HepG2 (cell line): ENCODE data around the gene DCPS. TPM values are rescaled to one million over a fixed set of nuclear protein-coding genes. Genes with fewer than 3 reads are reported as not detected.

Experiments
- HOXA5 ChIP-seq: sonication (generic); formaldehyde crosslinking; IDR thresholded peaks from 2 replicates; pipeline ENCODE4 v1.4.0; 2020; ENCODE audit warnings: missing genetic modification reagents
- HOXA7 ChIP-seq: sonication (generic); formaldehyde crosslinking; IDR thresholded peaks from 2 replicates; pipeline ENCODE4 v1.8.1; 2022; ENCODE audit warnings: mild to moderate bottlenecking, missing genetic modification reagents, moderate library complexity
- MEIS1 ChIP-seq: sonication (generic); formaldehyde crosslinking; IDR thresholded peaks from 2 replicates; pipeline ENCODE4 v1.9.0; 2021; ENCODE audit warnings: mild to moderate bottlenecking, missing genetic modification reagents, moderate library complexity, borderline replicate concordance
- POLR2A ChIP-seq, 2 experiments: IDR thresholded peaks; 2 replicates each; pipeline ENCODE4 v1.6.1; 2011; ENCODE audit warnings: low read depth in 2 of 2, low read length in 2 of 2, mild to moderate bottlenecking in 1 of 2, moderate library complexity in 1 of 2; ENCODE audit not compliant: insufficient read depth in 1 of 2
- REXO4 ChIP-seq: sonication (generic); formaldehyde crosslinking; IDR thresholded peaks from 2 replicates; pipeline ENCODE4 v1.8.0; 2022; ENCODE audit warnings: missing genetic modification reagents, mild to moderate bottlenecking, borderline replicate concordance
- SATB2 ChIP-seq: sonication (generic); formaldehyde crosslinking; IDR thresholded peaks from 2 replicates; pipeline ENCODE4 v1.5.0; 2020; ENCODE audit warnings: missing genetic modification reagents
- SPEN ChIP-seq: sonication (generic); formaldehyde crosslinking; IDR thresholded peaks from 2 replicates; pipeline ENCODE4 v1.5.1; 2020; ENCODE audit warnings: low read depth, mild to moderate bottlenecking, missing genetic modification reagents
- ZBTB3 ChIP-seq: sonication (generic); formaldehyde crosslinking; IDR thresholded peaks from 2 replicates; pipeline ENCODE4 v1.4.0; 2020; ENCODE audit warnings: low read depth, mild to moderate bottlenecking, moderate library complexity, missing genetic modification reagents, borderline replicate concordance
- ZMYM2 ChIP-seq: sonication (generic); formaldehyde crosslinking; IDR thresholded peaks from 2 replicates; pipeline ENCODE4 v1.8.0; 2022; ENCODE audit warnings: mild to moderate bottlenecking, missing genetic modification reagents
- ZNF331 ChIP-seq: sonication (generic); formaldehyde crosslinking; IDR thresholded peaks from 2 replicates; pipeline ENCODE4 v1.4.0; 2020; ENCODE audit warnings: missing genetic modification reagents
- ZNF44 ChIP-seq: sonication (generic); formaldehyde crosslinking; IDR thresholded peaks from 2 replicates; pipeline ENCODE4 v1.5.1; 2020; ENCODE audit warnings: mild to moderate bottlenecking, missing genetic modification reagents
- ZNF446 ChIP-seq: sonication (generic); formaldehyde crosslinking; IDR thresholded peaks from 2 replicates; pipeline ENCODE4 v1.5.0; 2020; ENCODE audit warnings: mild to moderate bottlenecking, missing genetic modification reagents
- ZNF709 ChIP-seq: sonication (generic); formaldehyde crosslinking; IDR thresholded peaks from 2 replicates; pipeline ENCODE4 v1.5.0; 2020; ENCODE audit warnings: mild to moderate bottlenecking, missing genetic modification reagents
- polyA plus RNA-seq, 8 experiments: library from polyadenylated mRNA; depleted of rRNA in 3 of 8; stranded (reverse) in 7 of 8; unstranded in 1 of 8; fragments of >200 nt; fragmentation: Illumina TruSeq in 4 of 8; extraction: Trizol in 4 of 8; gene quantifications; 2 replicates each; pipeline versions ENCODE4 v1.2.1 to v1.2.3, GENCODE V29; 2011 to 2016; ENCODE audit warnings: low read depth in 4 of 8, missing spikeins in 1 of 8, mixed read lengths in 1 of 8; ENCODE audit not compliant: insufficient read depth in 1 of 8
- total RNA-seq, 5 experiments: library from RNA; depleted of rRNA; stranded (reverse); fragments of >200 nt; fragmentation: Illumina TruSeq; extraction: Trizol; gene quantifications; 2 replicates each; pipeline ENCODE4 v1.2.3, GENCODE V29; 2016; ENCODE audit warnings: low read depth in 1 of 5
- TF ChIP-seq, protein P1 (sequence below): sonication (generic); formaldehyde crosslinking; IDR thresholded peaks from 2 replicates; pipeline ENCODE4 v1.9.0; 2022; ENCODE audit warnings: missing genetic modification reagents, mild to moderate bottlenecking, borderline replicate concordance
- TF ChIP-seq, protein P2 (sequence below): IDR thresholded peaks from 2 replicates; pipeline ENCODE4 v1.6.1; 2016; ENCODE audit warnings: mild to moderate bottlenecking
- TF ChIP-seq, protein P3 (sequence below): sonication (generic); formaldehyde crosslinking; IDR thresholded peaks from 2 replicates; pipeline ENCODE4 v1.5.0; 2020; ENCODE audit warnings: mild to moderate bottlenecking, missing genetic modification reagents, borderline replicate concordance
- TF ChIP-seq, protein P4 (sequence below), 2 experiments: fragments of 450-650 bp in 1 of 2; sonication (generic) in 1 of 2; formaldehyde crosslinking; IDR thresholded peaks; 2 replicates each; pipeline versions ENCODE4 v1.5.0 to v1.8.0; 2020 to 2022; ENCODE audit warnings: mild to moderate bottlenecking in 1 of 2, missing genetic modification reagents in 1 of 2
- TF ChIP-seq, protein P5 (sequence below): sonication (generic); formaldehyde crosslinking; IDR thresholded peaks from 2 replicates; pipeline ENCODE4 v1.4.0; 2020; ENCODE audit warnings: mild to moderate bottlenecking, missing genetic modification reagents
- TF ChIP-seq, protein P6 (sequence below), 2 experiments: sonication (generic) in 1 of 2; formaldehyde crosslinking in 1 of 2; IDR thresholded peaks; 2 replicates each; pipeline versions ENCODE4 v1.5.1 to v1.6.1; 2011 to 2020; ENCODE audit warnings: borderline replicate concordance in 1 of 2, low read depth in 1 of 2, low read length in 1 of 2, mild to moderate bottlenecking in 1 of 2, missing genetic modification reagents in 1 of 2, moderate library complexity in 1 of 2

DCPS gene
- total and polyA plus RNA-seq, 2 of the 13 experiments (the other 11 are each of a cell fraction or from before 2014, with no cell fraction given): 21.9 to 22.5 TPM

DNA sequence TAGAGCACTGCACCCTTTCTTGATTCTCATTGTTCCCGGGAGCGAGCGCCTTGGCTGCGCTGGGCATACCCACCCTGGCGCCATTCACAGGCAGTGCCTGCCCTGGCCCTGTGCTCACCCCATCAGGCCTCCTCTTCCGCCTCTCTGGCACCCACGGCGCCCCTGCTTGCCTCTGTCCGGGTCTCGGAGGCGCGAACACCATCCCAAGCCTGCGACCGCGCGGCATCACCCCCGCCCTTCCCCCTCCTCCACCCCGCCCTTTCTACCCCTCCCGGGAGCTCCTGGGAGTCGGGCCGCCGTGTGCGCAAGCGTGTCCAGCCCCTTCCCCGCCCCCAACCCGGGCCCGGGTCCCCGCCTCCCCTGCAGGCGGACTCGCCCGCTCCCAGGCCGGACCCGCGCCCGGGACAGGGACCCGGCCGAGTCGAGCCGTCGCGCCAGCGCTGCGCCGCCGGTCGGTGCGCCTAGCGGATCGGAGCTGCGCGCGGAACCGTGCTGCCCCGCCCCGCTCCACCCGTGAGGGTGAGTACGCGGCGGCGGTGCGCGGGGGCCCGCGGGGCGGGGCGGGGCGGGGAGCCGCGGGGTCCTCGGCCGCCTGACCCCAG lies 51.6 kb downstream of the DCPS start, which contains the start of gene ST3GAL4 (continued):
- TF ChIP-seq, protein P1, sequence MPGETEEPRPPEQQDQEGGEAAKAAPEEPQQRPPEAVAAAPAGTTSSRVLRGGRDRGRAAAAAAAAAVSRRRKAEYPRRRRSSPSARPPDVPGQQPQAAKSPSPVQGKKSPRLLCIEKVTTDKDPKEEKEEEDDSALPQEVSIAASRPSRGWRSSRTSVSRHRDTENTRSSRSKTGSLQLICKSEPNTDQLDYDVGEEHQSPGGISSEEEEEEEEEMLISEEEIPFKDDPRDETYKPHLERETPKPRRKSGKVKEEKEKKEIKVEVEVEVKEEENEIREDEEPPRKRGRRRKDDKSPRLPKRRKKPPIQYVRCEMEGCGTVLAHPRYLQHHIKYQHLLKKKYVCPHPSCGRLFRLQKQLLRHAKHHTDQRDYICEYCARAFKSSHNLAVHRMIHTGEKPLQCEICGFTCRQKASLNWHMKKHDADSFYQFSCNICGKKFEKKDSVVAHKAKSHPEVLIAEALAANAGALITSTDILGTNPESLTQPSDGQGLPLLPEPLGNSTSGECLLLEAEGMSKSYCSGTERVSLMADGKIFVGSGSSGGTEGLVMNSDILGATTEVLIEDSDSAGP (CRISPR knock-in tag): no peak
- TF ChIP-seq SPEN (0 out of 2 replicates have a peak, but pooled peaks have one; percentile 7), REXO4 (CRISPR knock-in tag) (no peak), SATB2 (CRISPR knock-in tag) (no peak), ZNF446 (no peak; the same call in 1 of the 2 replicates), ZNF709 (CRISPR knock-in tag) (no peak), ZBTB3 (CRISPR knock-in tag) (no peak), ZNF44 (CRISPR knock-in tag) (no peak), ZMYM2 (CRISPR knock-in tag) (no peak), MEIS1 (CRISPR knock-in tag) (no peak), POLR2A (IDR thresholded peaks at IDR 0.05; ENCODE audit: insufficient read depth in 1 of 2, low read depth in 2 of 2, low read length in 2 of 2) (peak in 1 of 2 experiments; percentile 64; a peak in 2 of 4 replicates), HOXA5 (CRISPR knock-in tag) (no peak), HOXA7 (CRISPR knock-in tag) (no peak), ZNF331 (CRISPR knock-in tag) (0 out of 2 replicates have a peak, but pooled peaks have one; percentile 31)
- TF ChIP-seq, protein P2, sequence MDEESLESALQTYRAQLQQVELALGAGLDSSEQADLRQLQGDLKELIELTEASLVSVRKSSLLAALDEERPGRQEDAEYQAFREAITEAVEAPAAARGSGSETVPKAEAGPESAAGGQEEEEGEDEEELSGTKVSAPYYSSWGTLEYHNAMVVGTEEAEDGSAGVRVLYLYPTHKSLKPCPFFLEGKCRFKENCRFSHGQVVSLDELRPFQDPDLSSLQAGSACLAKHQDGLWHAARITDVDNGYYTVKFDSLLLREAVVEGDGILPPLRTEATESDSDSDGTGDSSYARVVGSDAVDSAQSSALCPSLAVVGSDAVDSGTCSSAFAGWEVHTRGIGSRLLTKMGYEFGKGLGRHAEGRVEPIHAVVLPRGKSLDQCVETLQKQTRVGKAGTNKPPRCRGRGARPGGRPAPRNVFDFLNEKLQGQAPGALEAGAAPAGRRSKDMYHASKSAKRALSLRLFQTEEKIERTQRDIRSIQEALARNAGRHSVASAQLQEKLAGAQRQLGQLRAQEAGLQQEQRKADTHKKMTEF (CRISPR knock-in tag): no peak
- TF ChIP-seq, protein P3, sequence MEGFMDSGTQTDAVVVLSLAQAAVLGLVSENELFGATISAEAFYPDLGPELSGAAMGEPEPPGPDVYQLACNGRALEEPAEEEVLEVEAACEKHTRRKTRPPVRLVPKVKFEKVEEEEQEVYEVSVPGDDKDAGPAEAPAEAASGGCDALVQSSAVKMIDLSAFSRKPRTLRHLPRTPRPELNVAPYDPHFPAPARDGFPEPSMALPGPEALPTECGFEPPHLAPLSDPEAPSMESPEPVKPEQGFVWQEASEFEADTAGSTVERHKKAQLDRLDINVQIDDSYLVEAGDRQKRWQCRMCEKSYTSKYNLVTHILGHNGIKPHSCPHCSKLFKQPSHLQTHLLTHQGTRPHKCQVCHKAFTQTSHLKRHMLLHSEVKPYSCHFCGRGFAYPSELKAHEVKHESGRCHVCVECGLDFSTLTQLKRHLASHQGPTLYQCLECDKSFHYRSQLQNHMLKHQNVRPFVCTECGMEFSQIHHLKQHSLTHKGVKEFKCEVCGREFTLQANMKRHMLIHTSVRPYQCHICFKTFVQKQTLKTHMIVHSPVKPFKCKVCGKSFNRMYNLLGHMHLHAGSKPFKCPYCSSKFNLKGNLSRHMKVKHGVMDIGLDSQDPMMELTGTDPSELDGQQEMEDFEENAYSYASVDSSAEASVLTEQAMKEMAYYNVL (CRISPR knock-in tag): no peak
- TF ChIP-seq, protein P4, sequence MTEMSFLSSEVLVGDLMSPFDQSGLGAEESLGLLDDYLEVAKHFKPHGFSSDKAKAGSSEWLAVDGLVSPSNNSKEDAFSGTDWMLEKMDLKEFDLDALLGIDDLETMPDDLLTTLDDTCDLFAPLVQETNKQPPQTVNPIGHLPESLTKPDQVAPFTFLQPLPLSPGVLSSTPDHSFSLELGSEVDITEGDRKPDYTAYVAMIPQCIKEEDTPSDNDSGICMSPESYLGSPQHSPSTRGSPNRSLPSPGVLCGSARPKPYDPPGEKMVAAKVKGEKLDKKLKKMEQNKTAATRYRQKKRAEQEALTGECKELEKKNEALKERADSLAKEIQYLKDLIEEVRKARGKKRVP (CRISPR knock-in tag; IDR thresholded peaks at IDR 0.05): no peak
- TF ChIP-seq, protein P5, sequence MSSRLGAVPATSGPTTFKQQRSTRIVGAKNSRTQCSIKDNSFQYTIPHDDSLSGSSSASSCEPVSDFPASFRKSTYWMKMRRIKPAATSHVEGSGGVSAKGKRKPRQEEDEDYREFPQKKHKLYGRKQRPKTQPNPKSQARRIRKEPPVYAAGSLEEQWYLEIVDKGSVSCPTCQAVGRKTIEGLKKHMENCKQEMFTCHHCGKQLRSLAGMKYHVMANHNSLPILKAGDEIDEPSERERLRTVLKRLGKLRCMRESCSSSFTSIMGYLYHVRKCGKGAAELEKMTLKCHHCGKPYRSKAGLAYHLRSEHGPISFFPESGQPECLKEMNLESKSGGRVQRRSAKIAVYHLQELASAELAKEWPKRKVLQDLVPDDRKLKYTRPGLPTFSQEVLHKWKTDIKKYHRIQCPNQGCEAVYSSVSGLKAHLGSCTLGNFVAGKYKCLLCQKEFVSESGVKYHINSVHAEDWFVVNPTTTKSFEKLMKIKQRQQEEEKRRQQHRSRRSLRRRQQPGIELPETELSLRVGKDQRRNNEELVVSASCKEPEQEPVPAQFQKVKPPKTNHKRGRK (CRISPR knock-in tag): no peak
- TF ChIP-seq, protein P6, sequence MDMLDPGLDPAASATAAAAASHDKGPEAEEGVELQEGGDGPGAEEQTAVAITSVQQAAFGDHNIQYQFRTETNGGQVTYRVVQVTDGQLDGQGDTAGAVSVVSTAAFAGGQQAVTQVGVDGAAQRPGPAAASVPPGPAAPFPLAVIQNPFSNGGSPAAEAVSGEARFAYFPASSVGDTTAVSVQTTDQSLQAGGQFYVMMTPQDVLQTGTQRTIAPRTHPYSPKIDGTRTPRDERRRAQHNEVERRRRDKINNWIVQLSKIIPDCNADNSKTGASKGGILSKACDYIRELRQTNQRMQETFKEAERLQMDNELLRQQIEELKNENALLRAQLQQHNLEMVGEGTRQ (IDR thresholded peaks at IDR 0.05; ENCODE audit: low read depth, low read length): no peak
- TF ChIP-seq, protein P6 (CRISPR knock-in tag; IDR thresholded peaks at IDR 0.05; ENCODE audit: borderline replicate concordance): no peak
